GM21737 (cell line): ENCODE data around the gene DPEP3.
A peak's percentile ranks its signal among the peaks of the same experiment; 100 is the strongest.
"Not testable (repeated sequence)": the region's sequence is repeated elsewhere in the genome, so short reads cannot be mapped to it uniquely, and the experiment has no call there.

ENCODE experiments used
- ATAC-seq: cut with Tn5 transposase; IDR thresholded peaks from one replicate; pipeline ENCODE4 v1.9.1; 2021; ENCODE audit warnings: mild to moderate bottlenecking, moderate library complexity; ENCODE audit not compliant: unreplicated experiment

Gene DPEP3

DNA sequence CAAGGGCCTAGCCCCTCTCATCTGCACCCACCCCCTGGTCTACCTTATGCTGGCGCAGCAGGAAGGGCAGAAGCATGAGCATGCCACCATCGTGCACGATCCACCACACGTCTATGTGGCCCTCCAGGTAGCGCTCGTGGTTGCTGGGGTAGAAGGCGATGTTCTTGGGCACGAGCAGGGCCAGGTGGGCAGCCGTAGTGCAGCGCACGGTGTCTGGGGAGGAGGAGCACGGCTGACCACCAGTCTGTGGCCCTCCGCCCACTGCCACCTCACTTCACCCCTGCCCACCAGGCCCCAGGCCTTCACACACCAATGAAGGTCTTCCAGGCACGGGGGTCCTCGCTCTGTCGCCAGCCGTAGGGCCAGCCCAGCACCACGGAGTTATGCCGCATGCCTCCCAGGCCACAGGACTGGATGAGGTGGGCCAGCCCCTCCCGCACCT is 34.1 kb downstream of the DPEP3 start:
- ATAC-seq = no peak

DNA sequence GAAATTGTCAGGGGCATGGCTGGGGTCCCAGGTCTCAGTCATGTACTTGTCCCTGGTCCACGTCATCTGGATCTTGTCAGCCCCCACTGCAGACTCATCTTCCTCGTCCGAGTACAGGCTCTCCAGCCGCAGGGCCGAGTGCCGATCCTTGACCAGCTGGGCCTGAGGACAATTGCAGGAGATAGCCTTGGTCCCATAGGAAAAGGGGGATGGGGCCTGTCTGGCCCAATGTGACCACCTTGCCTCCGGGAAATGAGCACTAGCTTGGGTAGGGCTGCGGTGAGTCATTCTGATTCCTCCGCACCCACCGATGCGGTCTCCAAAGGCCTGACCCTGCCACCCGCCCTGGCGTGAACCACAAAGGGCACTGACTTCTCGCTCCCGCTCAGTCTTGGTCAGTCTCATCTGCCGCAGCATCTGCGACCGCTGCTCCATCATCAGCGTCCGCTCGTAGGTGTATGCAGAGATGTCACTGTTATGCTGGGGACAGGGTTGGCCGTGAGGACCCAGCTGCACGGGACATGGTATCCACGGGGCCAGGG is 34.8 kb downstream of the DPEP3 start:
- ATAC-seq = no peak

DNA sequence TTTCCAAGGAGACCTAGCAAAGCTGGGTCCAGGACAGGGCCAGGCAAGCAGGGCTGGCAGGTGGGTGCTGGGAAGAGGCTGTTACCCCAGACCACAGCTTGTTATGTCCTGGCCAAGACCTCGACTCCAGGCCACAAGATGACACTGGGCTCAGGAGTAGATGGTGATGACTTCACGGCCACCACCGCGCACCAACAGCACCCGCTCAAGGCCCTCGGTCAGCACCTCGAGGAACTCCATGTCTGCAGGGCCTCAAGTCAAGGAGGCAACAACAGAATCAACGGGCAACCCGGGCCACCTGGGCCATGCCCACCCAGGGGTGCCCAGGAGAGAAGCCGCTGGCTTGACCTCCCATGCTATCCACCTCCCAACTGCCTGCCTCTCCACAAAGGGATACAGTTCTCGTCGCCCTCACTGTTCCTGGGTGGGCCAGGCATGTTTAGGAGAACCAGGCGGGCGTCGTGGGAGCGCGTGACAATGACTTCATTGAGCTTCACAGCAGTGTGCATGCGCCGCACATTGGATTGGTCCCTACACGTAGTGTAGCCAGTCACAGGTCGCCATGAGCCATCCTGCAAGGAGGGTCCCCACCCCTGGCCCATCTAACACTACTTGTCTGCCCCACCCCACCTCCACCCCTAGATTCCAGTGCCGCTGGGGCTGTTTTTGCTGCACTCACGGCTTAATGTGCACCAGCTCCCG is 35.5 kb downstream of the DPEP3 start:
- ATAC-seq = no peak

DNA sequence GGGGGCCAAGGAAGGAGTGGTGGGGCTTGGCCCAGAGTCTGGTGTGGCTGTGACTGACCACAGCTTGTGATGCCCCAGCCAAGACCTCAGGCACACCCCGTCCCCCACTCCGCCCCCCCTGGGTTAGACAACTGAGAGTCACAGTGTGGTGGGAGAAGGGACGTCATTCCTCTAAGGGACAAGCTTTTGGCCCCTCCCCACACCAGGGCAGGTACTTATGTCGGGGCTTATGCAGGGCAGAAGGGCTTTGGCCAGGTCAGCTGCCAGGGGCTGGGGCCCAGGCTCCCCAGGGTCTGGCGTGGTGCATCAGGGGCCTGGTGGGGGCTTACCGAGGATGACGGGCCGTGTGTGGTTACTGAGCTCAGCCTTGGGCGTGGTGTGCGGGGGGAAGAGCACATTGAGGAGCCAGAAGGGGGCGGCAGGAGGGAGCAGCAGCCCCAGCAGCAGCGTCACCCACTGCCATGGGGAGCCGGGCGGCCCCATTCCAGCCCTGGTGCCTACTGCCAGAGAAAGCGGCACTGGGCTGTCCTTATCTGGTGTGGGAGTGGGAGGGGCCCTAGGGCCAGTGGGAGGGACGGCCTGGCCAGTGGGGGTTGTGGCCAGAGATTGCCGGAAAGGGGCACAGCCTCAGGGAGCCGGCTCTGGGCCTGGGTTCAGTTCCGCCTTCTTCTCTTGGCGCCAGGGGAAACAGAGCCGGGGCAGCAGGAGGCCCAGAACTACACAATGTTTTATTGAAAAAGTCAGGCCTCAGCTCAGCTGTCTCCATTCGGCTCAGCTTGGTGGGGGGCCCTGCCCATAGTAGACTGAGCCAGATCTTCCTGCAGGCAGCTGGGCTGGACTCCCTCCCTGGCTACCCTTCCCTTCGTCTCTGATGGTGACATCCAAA is 36.4 kb downstream of the DPEP3 start, which contains the start of gene LCAT:
LCAT (minus strand) TSS at position 502 of the 886 bp plus-strand sequence; CDS start at position 483, 19 bp downstream.
- ATAC-seq = no peak

DNA sequence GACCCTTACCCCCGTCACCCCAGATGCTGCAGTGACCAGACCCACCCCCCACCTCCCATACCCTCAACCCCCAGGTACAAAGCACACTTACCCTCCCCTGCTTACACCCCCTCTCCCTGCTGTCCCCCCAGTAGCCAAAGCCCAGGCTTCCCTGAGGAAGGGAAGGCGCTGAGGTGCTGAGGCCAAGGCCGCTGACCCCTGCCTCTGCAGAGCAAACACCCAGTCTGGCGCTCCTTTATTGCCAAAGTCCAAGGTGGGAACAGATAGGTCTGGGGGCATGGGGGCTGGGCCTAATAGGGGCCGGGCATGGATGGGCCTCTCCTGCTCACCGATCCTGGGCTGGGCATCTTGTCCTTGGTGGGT is 37.1 kb downstream of the DPEP3 start:
- no peak for ATAC-seq

DNA sequence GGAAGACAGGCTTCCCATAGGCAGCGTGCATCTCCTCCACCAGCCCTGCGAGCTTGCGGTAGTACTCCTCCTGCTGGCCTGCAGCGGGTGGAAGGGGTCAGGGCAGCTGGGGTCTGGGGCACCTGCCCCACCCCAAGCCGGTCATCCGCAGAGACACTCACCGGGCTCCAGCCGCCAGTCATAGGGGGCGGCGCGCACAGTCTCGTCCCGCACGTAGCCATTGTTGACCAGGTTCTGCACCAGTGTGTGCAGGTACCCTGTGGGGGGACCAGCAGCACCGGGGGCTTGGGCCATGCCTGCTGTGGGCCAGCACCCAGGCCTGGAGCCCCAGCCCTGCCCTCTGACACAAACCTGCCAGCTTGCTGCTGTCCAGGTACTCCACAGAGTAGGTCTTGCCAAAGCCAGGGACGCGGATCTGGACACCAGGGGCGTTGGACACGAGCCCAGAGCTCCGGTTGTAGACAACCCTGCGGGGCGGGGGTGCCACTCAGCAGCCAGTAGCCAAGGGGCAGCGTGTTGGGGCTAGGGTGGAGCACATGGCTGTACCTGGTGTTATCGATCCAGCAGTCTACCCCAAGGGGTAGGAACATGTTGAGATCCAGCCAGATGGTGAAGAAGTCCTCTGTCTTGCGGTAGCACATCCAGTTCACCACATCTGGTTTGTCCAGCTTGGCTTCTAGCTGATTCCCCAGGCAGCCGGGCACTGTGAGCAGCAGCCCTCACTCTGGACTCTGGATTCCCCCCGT is 37.6 kb downstream of the DPEP3 start:
- no peak for ATAC-seq

DNA sequence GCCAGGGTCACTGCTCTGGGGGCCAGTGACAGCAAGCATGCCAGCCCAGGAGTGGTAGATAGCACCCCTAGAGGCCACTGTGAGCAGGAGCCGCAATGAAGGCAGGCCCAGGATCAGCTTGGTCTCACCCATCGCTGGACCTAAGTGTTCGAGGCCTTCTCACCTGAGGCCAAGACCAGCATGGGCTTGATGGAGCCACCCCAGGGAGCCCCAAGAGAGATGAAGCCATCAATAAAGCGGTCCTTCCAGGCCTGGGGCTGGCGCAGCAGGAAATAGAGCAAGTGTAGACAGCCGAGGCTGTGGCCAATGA is 38.1 kb downstream of the DPEP3 start:
- ATAC-seq = no peak

DNA sequence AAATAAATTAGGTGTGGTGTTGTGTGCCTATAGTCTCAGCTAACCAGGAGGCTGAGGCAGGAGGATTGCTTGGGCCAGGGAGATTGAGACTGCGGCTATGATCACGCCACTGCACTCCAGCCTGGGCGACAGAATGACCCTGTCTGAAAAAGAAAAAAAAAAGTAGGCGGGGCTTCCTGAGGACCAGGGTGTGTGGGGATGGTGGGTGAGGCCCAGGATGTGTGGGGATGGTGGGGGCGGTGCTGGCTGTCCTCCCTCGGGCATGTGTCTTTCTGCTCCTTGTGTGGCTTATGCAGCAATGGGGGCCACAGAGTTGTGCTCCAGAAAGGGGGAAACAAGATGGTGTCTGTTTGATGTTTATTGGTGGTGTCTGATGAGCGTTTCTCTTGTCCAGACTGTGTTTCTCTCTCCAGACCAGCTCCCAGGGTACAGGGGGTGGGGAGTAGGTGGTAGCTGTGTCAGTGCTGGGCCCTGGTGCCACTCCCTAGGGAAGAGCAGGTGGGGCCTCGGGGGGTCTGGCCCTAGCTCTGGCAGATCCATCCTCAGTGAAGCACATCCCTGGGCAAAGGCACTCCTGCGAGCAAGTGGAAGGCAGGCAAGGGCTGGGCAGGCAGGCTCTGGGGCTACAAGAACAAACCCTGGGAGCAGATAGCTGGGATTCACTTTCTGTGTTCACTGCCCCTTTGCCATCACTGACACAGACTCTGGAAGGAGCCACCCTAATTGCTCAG is 38.7 kb downstream of the DPEP3 start:
- no peak for ATAC-seq

DNA sequence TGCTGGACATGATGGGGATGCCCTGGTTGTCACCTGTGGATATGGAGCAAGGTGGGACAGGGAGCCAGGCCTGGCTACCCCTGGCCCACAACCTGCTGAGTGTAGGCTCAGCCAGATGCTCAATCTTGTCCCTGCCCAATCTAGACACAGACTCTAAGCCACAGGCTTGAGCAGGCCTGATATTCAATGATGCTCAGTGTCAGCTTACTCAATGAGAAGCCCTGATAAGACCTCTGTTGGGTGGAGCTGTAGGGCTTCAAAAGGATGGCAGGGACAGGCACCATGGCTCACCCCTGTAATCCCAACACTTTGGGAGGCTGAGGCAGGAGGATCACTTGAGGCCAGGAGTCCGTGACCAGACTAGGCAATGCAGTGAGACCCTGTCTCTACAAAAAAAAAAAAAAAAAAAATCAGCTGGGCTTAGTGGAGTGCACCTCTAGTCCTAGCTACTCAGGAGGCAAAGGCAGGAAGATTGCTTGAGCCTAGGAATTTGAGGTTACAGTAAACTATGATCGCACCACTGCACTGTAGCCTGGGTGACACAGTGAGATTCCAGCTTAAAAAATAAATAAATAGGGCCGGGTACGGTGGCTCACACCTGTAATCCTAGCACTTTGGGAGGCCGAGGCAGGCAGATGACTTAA is 39.7 kb downstream of the DPEP3 start:
- no peak for ATAC-seq

DNA sequence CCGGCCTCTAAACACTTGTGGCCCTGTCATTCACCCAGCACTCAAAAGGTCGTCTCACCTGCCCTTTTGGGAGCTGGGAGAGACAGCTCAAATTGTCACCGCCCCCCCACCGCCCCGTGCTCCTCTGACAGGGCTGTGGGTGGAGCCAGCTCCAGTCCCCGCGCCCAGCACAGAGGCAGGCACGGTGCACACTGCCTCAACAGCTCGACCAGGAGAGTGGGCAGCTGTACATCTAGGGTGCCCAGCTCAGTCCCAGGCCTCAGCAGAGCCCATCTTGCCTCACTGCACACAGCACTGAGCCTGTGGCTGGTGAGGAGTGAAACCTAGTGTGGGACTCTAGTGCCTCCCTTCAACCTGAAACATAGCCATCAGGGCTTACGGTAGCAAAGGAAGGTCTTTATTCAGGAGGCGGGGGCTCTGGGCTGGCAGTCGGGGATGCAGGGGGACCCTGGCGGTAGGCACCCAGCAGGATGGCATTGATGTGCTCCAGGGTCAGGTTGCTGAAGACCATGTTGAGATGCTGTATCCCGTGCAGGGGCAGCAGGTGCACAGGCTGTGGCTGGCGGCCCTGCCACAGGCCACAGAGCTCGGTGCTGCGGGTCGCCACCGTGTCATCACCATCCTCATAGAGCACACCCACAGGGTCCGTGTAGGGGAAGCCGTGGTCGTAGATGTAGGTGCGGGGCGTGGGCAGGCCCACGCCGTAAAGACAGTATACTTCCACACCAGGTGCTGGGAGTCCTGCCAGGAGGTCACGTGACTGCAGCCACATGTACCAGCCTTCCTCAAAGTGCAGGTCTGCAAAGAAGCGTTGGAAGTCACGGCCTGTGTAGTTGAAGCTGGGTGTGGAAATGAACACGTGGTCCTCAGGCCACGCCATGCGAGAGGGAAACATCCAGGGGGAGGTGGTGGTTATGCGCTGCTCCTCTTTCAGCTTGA is 40.5 kb downstream of the DPEP3 start:
- ATAC-seq = no peak

DNA sequence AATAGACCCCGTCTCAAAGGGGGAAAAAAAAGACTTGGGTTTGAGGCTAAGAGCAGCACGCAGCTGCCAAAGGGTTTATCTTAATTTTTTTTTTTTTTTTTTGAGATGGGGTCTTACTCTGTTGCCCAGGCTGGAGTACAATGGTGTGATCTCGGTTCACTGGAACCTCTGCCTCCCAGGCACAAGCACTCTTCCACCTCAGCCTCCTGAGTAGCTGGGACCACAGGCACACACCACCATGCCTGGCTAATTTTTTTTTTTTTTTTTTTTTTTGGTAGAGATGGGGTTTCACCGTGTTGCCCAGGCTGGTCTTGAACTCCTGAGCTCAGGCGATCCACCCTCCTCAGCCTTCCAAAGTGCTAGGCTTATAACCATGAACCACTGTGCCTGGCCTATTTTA is 42.6 kb downstream of the DPEP3 start:
- not testable (repeated sequence) for ATAC-seq

DNA sequence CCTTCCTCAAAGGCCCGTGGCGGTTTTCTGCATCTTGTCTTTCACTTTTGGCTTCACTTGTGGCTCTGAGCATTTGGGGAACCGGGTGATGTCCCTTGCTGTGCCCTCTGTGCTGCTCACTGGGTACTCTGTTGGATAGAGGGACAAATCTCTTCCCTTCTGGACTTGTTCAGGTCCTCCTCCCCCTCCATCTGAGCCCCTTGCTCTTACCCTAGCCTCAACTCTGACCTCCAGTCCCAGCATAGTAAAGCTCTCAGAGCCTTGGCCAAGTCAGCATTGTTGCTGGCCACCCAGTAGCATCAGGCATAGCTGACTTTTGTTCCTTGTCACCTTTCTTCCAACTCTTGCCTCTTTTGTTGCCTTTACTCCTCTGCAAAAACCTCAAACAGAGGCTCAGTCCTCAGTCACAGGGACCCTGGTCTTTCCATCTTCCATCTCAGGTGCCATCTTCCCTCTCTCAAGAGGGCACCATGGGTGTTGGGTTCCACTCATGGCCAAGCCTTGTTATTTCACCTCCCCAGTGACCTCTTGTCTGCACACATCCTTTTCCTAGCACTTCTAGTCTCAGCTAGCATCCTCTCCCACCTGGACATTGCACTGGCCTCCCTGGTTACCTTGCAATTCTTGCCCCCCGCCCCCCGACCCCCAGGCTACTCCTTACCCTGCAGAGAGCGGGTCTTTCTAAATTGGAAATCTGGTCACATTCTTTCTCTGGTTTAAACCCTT is 43.3 kb downstream of the DPEP3 start:
- ATAC-seq = peak; percentile 60

DNA sequence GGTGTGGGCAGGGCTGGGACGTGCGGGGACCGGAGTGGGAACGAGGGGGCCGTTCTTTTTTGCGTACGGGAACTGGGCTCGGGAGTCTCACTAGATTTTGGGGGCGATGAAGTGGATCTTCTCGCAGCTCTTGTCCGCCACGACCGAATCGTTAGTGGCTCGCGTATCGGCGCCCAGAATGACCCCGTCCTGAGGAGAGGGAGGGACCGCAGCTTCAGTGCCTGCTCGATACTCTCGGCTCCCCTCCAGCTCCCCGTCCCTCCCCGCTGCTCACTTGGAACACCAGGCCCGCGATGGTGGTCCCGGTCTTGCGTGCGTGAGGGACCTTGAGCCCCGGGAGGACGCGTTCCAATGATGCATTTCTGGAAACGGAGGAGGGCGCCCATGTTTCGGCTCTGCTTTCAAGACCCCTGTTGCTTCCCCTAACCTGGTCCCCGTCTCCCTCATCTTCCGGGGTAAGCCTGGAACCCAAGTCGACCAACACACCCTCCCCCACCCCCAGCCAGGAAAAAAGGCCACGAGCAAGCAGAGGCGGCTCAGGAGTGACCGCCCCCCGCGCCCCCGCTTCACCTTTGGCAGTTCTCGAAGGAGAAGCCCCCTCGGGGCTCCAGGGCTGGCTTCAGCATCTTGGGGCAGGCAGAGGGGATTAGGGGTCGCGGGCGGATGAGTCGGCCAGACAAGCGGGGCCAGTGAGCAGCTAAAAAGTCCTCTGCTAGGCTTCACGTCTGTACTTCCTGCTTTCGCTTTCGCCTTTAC is 44.0 kb downstream of the DPEP3 start, which contains the start of gene PSMB10:
PSMB10 (minus strand) TSS at position 727 of the 756 bp plus-strand sequence; CDS start at position 626, 101 bp downstream.
- no peak for ATAC-seq

DNA sequence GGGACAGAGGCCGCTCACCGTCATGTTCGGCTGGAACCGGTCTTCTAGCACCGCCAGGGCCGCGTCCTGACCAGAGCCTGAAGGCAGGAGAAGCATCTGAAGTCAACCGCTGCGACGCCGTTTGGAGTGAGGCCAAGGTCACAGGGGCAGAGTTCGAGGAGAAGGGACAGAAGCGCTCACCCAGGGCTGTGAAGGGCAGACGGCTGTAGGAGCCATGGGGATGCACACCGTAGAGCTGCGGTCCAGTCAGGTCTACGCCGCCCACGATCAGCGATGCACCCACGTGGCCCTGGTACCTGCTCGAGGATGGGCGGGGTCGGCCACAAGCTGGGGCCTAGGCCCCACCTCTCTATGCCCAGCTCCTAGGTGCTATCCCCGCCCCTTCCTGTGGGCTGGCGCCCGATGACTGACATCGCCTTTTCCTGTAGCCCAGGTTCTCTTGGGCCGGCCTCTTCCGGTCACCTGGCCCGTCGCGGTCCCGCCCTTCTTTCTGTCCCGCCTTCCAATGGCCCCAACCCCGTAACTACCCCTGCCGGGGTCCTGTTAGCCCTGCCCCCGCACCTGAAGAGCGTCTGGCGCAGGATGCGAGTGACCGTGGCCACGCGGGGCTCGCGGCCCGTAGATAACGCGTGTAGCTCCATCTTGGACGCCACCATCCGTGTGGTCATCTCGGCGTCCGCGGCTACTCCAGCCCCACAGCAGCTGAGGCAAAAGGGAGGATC is 44.7 kb downstream of the DPEP3 start:
- ATAC-seq = peak; percentile 87

DNA sequence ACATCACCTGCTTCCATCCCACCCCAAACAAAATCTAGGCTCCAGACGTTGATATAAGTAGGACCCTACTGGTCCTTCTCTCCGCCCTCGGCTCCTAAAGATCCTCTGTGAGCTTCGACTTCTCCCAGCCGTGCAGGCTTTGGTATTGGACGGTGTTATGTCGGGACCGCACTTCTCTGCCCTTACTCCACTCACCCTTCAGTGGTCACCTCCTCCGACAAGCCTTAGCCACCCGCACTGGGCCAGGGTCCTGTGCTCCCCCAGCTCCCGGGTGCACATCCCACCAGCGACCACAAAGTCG is 45.2 kb downstream of the DPEP3 start:
- ATAC-seq = no peak

DNA sequence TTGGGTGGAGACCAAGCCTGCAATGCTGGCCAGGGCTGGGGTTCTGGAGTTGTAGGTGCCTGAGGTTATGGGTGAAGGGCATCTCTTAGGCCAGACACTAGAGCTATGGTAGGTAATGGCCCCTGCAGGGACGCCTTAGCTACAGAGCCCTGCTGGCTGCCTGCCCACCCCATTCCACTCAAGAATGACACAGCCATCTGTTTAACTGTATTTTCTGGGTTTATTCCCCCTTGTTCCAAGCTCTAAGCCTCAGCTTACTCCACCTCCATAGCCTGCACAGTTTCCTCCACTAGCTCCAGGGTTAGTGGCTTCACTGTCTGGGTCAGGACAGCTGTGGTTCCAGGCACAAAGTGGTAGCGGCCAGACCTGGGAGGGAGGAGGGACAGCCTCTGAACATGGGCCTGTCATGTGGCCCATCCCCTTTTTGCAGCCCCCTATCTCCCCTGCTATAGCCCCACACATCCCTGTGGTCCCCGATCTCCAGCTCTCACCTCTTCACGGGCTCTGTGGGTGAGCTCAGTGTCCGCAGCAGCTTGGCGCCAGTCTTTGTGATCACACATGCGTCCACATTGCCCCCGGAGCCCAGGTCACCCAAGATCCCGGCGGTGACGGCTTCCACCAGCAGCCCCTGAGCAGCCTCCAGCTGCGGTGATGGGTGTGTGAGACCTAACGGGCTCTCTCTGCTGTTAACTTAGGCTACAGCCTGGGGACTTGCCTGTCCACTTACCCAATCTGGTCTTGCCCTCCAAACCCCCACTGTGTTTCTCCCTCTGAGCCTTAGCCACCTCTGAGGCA is 45.8 kb downstream of the DPEP3 start:
- no peak for ATAC-seq
